ENCODE results near the gene EFL1. TPM values are rescaled to one million over a fixed set of nuclear protein-coding genes. Genes with fewer than 3 reads are reported as not detected.
"Not testable (repeated sequence)": the region's sequence is repeated elsewhere in the genome, so short reads cannot be mapped to it uniquely, and the experiment has no call there.

EFL1 gene
- total RNA-seq, 4 donors from 2014 or later = 35.0 to 57.9 (median 46.5) TPM

DNA sequence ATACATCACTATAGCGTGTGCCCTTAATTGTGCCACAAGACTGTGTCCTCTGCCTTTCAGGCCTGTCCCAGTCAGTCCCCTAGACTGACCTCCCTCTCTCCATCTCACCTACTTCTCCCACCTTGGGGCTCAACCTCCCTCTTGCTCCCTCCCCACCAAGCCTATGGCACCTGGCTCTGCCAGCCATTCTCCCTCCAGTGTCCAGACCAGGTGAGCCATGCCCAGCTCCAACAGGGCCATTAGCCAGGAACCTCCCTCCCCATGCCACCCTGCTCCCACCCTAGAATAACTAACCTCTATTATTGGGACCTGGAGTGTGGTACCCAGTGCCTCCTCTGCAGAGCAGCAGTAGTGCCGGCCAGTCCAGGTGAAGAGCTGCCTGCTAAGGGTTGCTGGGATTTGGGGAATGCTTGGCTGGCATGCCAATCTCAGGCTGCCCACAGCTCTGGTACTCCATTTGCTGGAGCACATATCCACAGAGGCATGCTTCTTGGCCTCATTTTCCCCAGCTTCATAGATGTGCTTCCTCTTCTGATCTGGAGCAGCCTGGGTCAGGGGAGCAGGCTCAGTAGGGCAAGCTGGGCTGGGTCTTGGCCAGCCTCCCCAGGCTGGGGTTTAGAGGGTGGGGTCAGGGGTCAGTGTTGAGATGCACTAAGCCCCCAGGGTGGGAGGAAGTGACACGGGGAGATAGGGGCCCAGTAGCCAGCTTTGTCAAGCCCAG is 38.9 kb upstream of the EFL1 start:
- no peak for DNase-seq
- Histone ChIP-seq H3K27ac (no peak overlapping the region), H3K27me3 (peaks cover 4% of the 10 kb centered on the region), H3K4me1 (no peaks in the 10 kb centered on the region), H3K36me3 (no peaks in the 10 kb centered on the region), H3K9me3 (no peaks in the 10 kb centered on the region), H3K4me3 (no peak overlapping the region)
- intact Hi-C loops (cut with DNase I; ENCODE audit: low total_unique reads) (no loop called here), in situ Hi-C loops (cut with MboI; ENCODE audit: low pct_ligation_motif_present in 1 of 4, low pct_unique_long_range_greater_than_20kb in 1 of 4, low sequenced_read_pairs in 3 of 4) (no loop called here)
- TF ChIP-seq, protein P1, sequence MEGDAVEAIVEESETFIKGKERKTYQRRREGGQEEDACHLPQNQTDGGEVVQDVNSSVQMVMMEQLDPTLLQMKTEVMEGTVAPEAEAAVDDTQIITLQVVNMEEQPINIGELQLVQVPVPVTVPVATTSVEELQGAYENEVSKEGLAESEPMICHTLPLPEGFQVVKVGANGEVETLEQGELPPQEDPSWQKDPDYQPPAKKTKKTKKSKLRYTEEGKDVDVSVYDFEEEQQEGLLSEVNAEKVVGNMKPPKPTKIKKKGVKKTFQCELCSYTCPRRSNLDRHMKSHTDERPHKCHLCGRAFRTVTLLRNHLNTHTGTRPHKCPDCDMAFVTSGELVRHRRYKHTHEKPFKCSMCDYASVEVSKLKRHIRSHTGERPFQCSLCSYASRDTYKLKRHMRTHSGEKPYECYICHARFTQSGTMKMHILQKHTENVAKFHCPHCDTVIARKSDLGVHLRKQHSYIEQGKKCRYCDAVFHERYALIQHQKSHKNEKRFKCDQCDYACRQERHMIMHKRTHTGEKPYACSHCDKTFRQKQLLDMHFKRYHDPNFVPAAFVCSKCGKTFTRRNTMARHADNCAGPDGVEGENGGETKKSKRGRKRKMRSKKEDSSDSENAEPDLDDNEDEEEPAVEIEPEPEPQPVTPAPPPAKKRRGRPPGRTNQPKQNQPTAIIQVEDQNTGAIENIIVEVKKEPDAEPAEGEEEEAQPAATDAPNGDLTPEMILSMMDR (IDR thresholded peaks at IDR 0.05) = no peak
- no peak for TF ChIP-seq POLR2A (IDR thresholded peaks at IDR 0.05)
- TF ChIP-seq POLR2AphosphoS5 (IDR thresholded peaks at IDR 0.05) = no peak
- no peak for TF ChIP-seq EP300 (IDR thresholded peaks at IDR 0.05; ENCODE audit: low read depth)
- 76% methylated on average over 3 of the region's 3 CpGs; no CpG with 5 or more reads in 1 of the 2 donors for WGBS, 2 donors (ENCODE audit: low coverage in 1 of 2)

DNA sequence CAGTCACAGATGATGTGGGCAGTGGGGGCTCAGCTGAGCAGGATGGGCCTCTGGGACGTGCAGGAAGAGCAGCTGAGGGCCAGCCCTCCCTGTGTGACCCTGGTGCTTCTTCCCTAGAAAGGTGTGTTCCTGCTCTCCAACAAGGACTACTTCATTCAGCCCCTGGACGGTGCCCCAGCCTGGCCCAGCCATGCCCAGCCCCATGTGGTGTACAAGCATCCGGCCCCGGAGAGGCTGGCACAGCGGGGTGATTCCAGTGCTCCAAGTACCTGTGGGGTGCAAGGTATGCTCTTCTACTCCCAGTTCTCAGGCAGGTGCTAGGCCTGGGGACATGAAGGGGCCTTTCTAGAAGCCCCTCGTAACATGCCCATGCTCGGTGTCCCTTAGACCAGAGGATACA is 38.3 kb upstream of the EFL1 start:
- no peak for DNase-seq
- Histone ChIP-seq H3K9me3 (no peaks in the 10 kb centered on the region), H3K27me3 (peaks cover 4% of the 10 kb centered on the region), H3K27ac (no peak overlapping the region), H3K4me3 (no peak overlapping the region), H3K36me3 (no peaks in the 10 kb centered on the region), H3K4me1 (no peaks in the 10 kb centered on the region)
- WGBS, 2 donors (ENCODE audit: low coverage in 1 of 2) = 97% methylated on average over 7 of the region's 7 CpGs; no CpG with 5 or more reads in 1 of the 2 donors
- intact Hi-C loops (cut with DNase I; ENCODE audit: low total_unique reads) (no loop called here), in situ Hi-C loops (cut with MboI; ENCODE audit: low pct_ligation_motif_present in 1 of 4, low pct_unique_long_range_greater_than_20kb in 1 of 4, low sequenced_read_pairs in 3 of 4) (no loop called here)
- TF ChIP-seq, protein P1 (IDR thresholded peaks at IDR 0.05) = no peak
- no peak for TF ChIP-seq POLR2A (IDR thresholded peaks at IDR 0.05)
- no peak for TF ChIP-seq POLR2AphosphoS5 (IDR thresholded peaks at IDR 0.05)
- no peak for TF ChIP-seq EP300 (IDR thresholded peaks at IDR 0.05; ENCODE audit: low read depth)

- H3K9me3 ChIP-seq; H3K4me1 ChIP-seq; DNase-seq; H3K4me3 ChIP-seq; in situ Hi-C loops (cut with MboI; ENCODE audit: low pct_ligation_motif_present in 1 of 4, low pct_unique_long_range_greater_than_20kb in 1 of 4, low sequenced_read_pairs in 3 of 4); H3K36me3 ChIP-seq; intact Hi-C loops (cut with DNase I; ENCODE audit: low total_unique reads); H3K27me3 ChIP-seq; H3K27ac ChIP-seq: not testable (repeated sequence)
- 84 to 100% methylated on average over 1 to 6 of the region's 6 CpGs for WGBS, 2 donors (ENCODE audit: low coverage in 1 of 2)
Measured at GRCh38 chr15:82300326-82300725, 37.8 kb upstream of the EFL1 start.

DNA sequence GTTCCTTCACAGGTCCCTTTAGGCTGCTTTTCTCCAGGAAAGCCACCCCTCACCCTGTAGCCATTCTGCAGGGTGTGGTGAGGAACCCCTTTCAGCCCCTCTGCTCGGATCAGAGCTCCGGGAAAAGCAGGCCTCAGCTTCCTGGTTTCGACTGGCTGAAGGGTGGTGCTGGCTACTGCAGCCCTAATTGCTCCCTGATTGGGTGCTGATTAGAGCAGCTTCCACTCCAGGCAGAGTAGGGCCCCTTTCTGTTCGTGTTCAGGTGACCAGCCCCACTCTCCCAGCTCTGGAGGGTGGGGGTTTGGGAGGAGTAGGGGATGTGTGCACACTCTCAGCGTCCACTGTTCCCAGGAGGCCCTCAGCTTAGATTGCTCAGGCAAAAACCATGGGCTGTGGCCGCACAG is 37.0 kb upstream of the EFL1 start:
- H3K36me3 ChIP-seq; H3K27ac ChIP-seq; intact Hi-C loops (cut with DNase I; ENCODE audit: low total_unique reads); H3K9me3 ChIP-seq; H3K27me3 ChIP-seq; H3K4me1 ChIP-seq; DNase-seq; H3K4me3 ChIP-seq: not testable (repeated sequence)
- 42% methylated on average over 3 of the region's 6 CpGs; no CpG with 5 or more reads in 1 of the 2 donors for WGBS, 2 donors (ENCODE audit: low coverage in 1 of 2)
- in situ Hi-C loops (cut with MboI; ENCODE audit: low pct_ligation_motif_present in 1 of 4, low pct_unique_long_range_greater_than_20kb in 1 of 4, low sequenced_read_pairs in 3 of 4) = loop anchor here in 1 of 4 donors (25.0 kb wide), 1 partner anchor 113 kb away; no protein-coding TSS in a partner anchor

DNA sequence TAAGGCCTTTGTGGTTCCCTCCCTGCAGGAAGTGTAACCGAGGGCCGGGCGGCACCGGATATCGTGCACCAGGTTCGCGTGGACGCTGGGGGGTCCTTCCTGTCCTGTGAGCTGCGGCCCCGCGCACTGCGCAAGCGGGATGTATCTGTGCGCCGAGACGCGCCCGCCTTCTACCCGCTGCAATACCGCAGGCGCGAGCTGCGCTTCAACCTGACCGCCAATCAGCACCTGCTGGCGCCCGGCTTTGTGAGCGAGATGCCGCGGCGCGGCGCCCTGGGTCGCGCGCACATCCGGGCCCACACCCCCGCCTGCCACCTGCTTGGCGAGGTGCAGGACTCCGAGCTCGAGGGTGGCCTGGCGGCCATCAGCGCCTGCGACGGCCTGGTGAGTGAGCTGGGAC is 36.0 kb upstream of the EFL1 start:
- Histone ChIP-seq H3K36me3 (no peaks in the 10 kb centered on the region), H3K27ac (no peak overlapping the region), H3K27me3 (peaks cover 4% of the 10 kb centered on the region), H3K4me3 (no peak overlapping the region), H3K4me1 (no peaks in the 10 kb centered on the region), H3K9me3 (no peaks in the 10 kb centered on the region)
- 60% methylated on average over 44 of the region's 44 CpGs; no CpG with 5 or more reads in 1 of the 2 donors for WGBS, 2 donors (ENCODE audit: low coverage in 1 of 2)
- no peak for TF ChIP-seq POLR2A (IDR thresholded peaks at IDR 0.05)
- no peak for TF ChIP-seq EP300 (IDR thresholded peaks at IDR 0.05; ENCODE audit: low read depth)
- no peak for TF ChIP-seq POLR2AphosphoS5 (IDR thresholded peaks at IDR 0.05)
- TF ChIP-seq, protein P1 (IDR thresholded peaks at IDR 0.05) = no peak
- intact Hi-C loops (cut with DNase I; ENCODE audit: low total_unique reads) (no loop called here), in situ Hi-C loops (cut with MboI; ENCODE audit: low pct_ligation_motif_present in 1 of 4, low pct_unique_long_range_greater_than_20kb in 1 of 4, low sequenced_read_pairs in 3 of 4) (loop anchor here in 1 of 4 donors (25.0 kb wide), 1 partner anchor 114 kb away; no protein-coding TSS in a partner anchor)
- peak; percentile 27 for DNase-seq
